ENCODE results near the gene ITGA7.

Gene ITGA7

DNA sequence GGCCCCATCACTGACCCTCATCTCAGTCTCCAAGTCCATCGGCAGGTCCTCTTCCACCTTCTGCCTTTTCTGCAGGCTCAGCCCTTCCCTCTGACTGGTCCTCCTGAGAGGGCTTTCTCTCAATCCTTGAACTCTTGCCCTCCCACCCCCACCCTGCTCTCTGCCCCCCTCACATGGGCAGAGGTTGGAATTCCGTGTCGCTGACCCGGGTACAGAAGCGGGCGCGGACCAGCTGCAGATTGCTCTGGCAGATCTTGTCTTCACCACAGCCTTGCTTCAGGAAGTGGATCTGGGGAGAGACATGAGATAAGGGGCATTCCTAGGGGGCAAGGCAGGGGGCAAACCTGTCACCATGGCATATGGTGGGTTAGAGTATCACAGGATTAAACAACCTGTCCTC lies 12.4 kb downstream of the ITGA7 start:
- no peak overlapping the region for H3K27ac ChIP-seq

DNA sequence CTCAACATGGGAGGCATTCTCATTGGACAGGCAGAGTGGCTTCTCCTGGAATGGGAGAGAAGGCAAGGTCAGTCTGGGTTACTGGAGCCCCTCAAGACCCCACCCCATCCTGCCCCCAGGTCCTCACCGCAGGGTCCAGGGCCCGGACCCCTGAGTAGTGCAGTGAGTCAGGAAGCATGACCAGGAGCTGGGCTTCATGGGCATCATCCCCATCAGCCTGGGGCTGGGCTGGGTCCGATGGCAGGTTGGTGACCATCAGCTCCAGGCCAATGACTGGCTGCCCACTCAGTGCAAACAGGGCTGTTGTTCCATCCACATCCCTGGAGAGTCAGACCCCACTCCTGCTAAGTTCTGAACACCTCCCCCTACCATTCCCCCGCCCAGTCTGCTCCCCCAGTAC lies 13.1 kb downstream of the ITGA7 start:
- no peak overlapping the region for H3K9ac ChIP-seq
- H3K27me3 ChIP-seq (ENCODE audit: control insufficient read depth, insufficient read depth, low read length) = no peaks in the 10 kb centered on the region
- TF ChIP-seq, protein P1, sequence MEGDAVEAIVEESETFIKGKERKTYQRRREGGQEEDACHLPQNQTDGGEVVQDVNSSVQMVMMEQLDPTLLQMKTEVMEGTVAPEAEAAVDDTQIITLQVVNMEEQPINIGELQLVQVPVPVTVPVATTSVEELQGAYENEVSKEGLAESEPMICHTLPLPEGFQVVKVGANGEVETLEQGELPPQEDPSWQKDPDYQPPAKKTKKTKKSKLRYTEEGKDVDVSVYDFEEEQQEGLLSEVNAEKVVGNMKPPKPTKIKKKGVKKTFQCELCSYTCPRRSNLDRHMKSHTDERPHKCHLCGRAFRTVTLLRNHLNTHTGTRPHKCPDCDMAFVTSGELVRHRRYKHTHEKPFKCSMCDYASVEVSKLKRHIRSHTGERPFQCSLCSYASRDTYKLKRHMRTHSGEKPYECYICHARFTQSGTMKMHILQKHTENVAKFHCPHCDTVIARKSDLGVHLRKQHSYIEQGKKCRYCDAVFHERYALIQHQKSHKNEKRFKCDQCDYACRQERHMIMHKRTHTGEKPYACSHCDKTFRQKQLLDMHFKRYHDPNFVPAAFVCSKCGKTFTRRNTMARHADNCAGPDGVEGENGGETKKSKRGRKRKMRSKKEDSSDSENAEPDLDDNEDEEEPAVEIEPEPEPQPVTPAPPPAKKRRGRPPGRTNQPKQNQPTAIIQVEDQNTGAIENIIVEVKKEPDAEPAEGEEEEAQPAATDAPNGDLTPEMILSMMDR (IDR thresholded peaks at IDR 0.05) = no peak
- H3K79me2 ChIP-seq = no peaks in the 10 kb centered on the region
- no peaks in the 10 kb centered on the region for H3K4me1 ChIP-seq
- no peak overlapping the region for H2AFZ ChIP-seq
- no peaks in the 10 kb centered on the region for H3K36me3 ChIP-seq (ENCODE audit: control insufficient read depth, insufficient read depth, low read length)
- no peaks in the 10 kb centered on the region for H3K9me3 ChIP-seq (ENCODE audit: control insufficient read depth, low read length)
- H3K4me2 ChIP-seq (ENCODE audit: low read length) = no peak overlapping the region
- H3K4me3 ChIP-seq (ENCODE audit: low read depth, low read length) = no peak overlapping the region
- no peak overlapping the region for H3K27ac ChIP-seq

More for the DNA sequence above, 12.4 kb downstream of the ITGA7 start:
- no peaks in the 10 kb centered on the region for H3K4me1 ChIP-seq
- TF ChIP-seq, protein P1 (IDR thresholded peaks at IDR 0.05) = no peak
- no peaks in the 10 kb centered on the region for H3K9me3 ChIP-seq (ENCODE audit: control insufficient read depth, low read length)
- H3K9ac ChIP-seq = no peak overlapping the region
- H3K4me3 ChIP-seq (ENCODE audit: low read depth, low read length) = no peak overlapping the region
- H3K36me3 ChIP-seq (ENCODE audit: control insufficient read depth, insufficient read depth, low read length) = no peaks in the 10 kb centered on the region
- no peaks in the 10 kb centered on the region for H3K27me3 ChIP-seq (ENCODE audit: control insufficient read depth, insufficient read depth, low read length)
- H3K79me2 ChIP-seq = no peaks in the 10 kb centered on the region
- no peak overlapping the region for H2AFZ ChIP-seq
- H3K4me2 ChIP-seq (ENCODE audit: low read length) = no peak overlapping the region

DNA sequence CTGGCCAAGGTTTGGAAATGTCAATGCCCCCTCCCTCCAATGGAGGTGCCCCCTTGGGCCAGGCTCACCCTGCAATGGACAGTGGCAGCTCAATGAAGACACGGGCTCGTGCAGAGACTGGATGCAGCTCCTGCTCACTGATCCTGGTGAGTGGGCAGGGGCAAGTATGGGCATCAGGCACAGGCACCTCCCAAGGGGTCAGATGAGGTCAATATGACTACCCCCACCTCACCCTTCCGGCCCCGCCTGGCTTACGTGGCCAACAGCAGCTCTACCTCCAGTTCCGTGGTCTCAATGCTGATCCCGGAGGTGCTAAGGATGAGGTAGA lies 13.6 kb downstream of the ITGA7 start:
- no peaks in the 10 kb centered on the region for H3K27me3 ChIP-seq (ENCODE audit: control insufficient read depth, insufficient read depth, low read length)
- H3K27ac ChIP-seq = no peak overlapping the region
- no peak overlapping the region for H3K4me2 ChIP-seq (ENCODE audit: low read length)
- no peaks in the 10 kb centered on the region for H3K9me3 ChIP-seq (ENCODE audit: control insufficient read depth, low read length)
- no peaks in the 10 kb centered on the region for H3K4me1 ChIP-seq
- H2AFZ ChIP-seq = no peak overlapping the region
- no peaks in the 10 kb centered on the region for H3K36me3 ChIP-seq (ENCODE audit: control insufficient read depth, insufficient read depth, low read length)
- no peaks in the 10 kb centered on the region for H3K79me2 ChIP-seq
- no peak overlapping the region for H3K9ac ChIP-seq
- H3K4me3 ChIP-seq (ENCODE audit: low read depth, low read length) = no peak overlapping the region
- TF ChIP-seq, protein P1 (IDR thresholded peaks at IDR 0.05) = no peak

DNA sequence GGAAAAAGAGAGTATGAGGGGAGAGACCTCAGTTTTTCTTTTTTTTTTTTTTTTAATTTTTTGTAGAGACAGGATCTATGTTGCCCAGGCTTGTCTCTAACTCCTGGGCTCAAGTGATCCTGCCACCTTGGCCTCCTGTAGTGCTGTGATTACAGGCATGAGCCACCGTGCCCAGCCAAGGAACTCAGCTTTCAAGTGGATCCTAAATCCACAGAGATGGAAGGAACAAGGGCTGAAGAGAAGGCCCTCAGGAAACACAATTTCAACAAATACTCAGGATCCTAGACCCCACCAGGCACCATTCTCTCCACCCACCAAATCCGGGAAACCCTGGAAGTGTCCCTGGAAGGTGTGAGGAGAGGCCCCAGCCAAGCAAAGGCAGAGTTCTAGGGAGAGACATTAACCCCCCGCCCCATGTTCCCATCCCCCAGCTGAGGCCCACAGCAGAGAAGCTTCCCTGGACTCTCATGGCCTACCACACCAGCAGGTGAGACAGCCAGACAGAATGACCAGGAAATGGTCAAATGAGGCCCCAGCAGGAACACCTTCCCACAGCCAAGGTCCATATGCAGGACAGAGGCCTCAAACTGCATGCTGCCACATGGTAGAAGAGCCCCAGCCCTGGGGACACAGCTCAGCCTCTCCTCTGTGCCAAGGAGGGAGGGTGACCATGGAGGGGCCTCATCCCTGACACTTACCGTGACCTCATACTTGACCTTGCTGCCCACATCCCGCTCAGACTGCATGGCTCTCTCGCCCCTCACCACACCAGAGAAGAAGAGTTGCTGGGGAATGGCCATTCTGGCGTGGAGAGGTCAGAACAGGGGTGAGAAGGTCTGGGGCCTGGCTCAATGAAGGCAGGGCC lies 14.1 kb downstream of the ITGA7 start:
- TF ChIP-seq, protein P1 (IDR thresholded peaks at IDR 0.05) = no peak
- Histone ChIP-seq H3K9ac (no peak overlapping the region), H3K4me1 (no peaks in the 10 kb centered on the region), H3K27ac (no peak overlapping the region), H3K79me2 (no peaks in the 10 kb centered on the region), H3K27me3 (ENCODE audit: control insufficient read depth, insufficient read depth, low read length) (no peaks in the 10 kb centered on the region), H2AFZ (no peak overlapping the region), H3K4me2 (ENCODE audit: low read length) (no peak overlapping the region), H3K4me3 (ENCODE audit: low read depth, low read length) (no peak overlapping the region), H3K36me3 (ENCODE audit: control insufficient read depth, insufficient read depth, low read length) (no peaks in the 10 kb centered on the region), H3K9me3 (ENCODE audit: control insufficient read depth, low read length) (no peaks in the 10 kb centered on the region)
